ENCODE data around the gene ABHD10.

Gene ABHD10

GRCh38 chr3:111965484-111965883 is 13.3 kb upstream of the ABHD10 start:
- no peak for DNase-seq (ENCODE audit: low spot score)

- DNase-seq (ENCODE audit: low spot score): no peak
Measured at GRCh38 chr3:111967068-111967467, 11.8 kb upstream of the ABHD10 start.

GRCh38 chr3:111967651-111968274 is 11.1 kb upstream of the ABHD10 start:
- peak; percentile 86 for DNase-seq (ENCODE audit: low spot score)

- DNase-seq (ENCODE audit: low spot score): no peak
Measured at GRCh38 chr3:111968319-111969054, 10.3 kb upstream of the ABHD10 start.

- DNase-seq (ENCODE audit: low spot score): no peak
Measured at GRCh38 chr3:111970376-111970775, 8.4 kb upstream of the ABHD10 start.

GRCh38 chr3:111971533-111972130 is 7.2 kb upstream of the ABHD10 start:
- no peak for DNase-seq (ENCODE audit: low spot score)

- DNase-seq (ENCODE audit: low spot score): no peak
Measured at GRCh38 chr3:111972891-111973290, 5.9 kb upstream of the ABHD10 start.

- no peak for DNase-seq (ENCODE audit: low spot score)
Measured at GRCh38 chr3:111975131-111975530, 3.7 kb upstream of the ABHD10 start.

GRCh38 chr3:111976254-111976653 is 2.6 kb upstream of the ABHD10 start:
- no peak for DNase-seq (ENCODE audit: low spot score)

GRCh38 chr3:111979434-111980038 is 710 bp downstream of the ABHD10 start:
- peak; percentile 68 for DNase-seq (ENCODE audit: low spot score)

- DNase-seq (ENCODE audit: low spot score): no peak
Measured at GRCh38 chr3:111980716-111981456, 2.1 kb downstream of the ABHD10 start.

- no peak for DNase-seq (ENCODE audit: low spot score)
Measured at GRCh38 chr3:111981457-111981763, 2.6 kb downstream of the ABHD10 start.

GRCh38 chr3:111984636-111985298 is 5.9 kb downstream of the ABHD10 start:
- DNase-seq (ENCODE audit: low spot score): no peak

GRCh38 chr3:111986800-111987199 is 8.0 kb downstream of the ABHD10 start:
- no peak for DNase-seq (ENCODE audit: low spot score)

GRCh38 chr3:111989061-111989678 is 10.3 kb downstream of the ABHD10 start:
- peak; percentile 77 for DNase-seq (ENCODE audit: low spot score)

GRCh38 chr3:111993038-111993437 is 14.2 kb downstream of the ABHD10 start:
- DNase-seq (ENCODE audit: low spot score): no peak

GRCh38 chr3:111998636-111999483 is 20.0 kb downstream of the ABHD10 start, which contains the start of gene TAGLN3:
TSS of gene TAGLN3 (plus strand) at chr3:111998922. CDS start at chr3:111999423, 501 bp downstream.
- peak; percentile 7 for DNase-seq (ENCODE audit: low spot score)

- DNase-seq (ENCODE audit: low spot score): no peak
Measured at GRCh38 chr3:111999484-112000324, 20.9 kb downstream of the ABHD10 start.

GRCh38 chr3:112000367-112000771 is 21.5 kb downstream of the ABHD10 start:
- DNase-seq (ENCODE audit: low spot score): no peak
